CD14-positive monocyte (primary cell): ENCODE results near the gene PSMG4. TPM values are rescaled to one million over a fixed set of nuclear protein-coding genes. Genes with fewer than 3 reads are reported as not detected.

Experiments
- DNase-seq, 3 donors: peaks; one replicate each; pipeline ENCODE4 v3.0.0-alpha.2; 2011 to 2022
- H2AFZ ChIP-seq: 2 replicates; pipeline ENCODE4 v1.6.0; 2012; ENCODE audit warnings: mild to moderate bottlenecking, low read depth, low read length, inconsistent platforms; ENCODE audit not compliant: insufficient read depth, poor library complexity, severe bottlenecking
- H3K27ac ChIP-seq, 2 donors: 1 replicate in 1 of 2; 2 replicates in 1 of 2; pipeline ENCODE4 v1.5.1; 2012 to 2013; ENCODE audit warnings: low read length in 2 of 2, control low read depth in 1 of 2, inconsistent platforms in 1 of 2, low read depth in 1 of 2, mild to moderate bottlenecking in 1 of 2
- H3K27me3 ChIP-seq, 2 donors: one replicate each; pipeline versions ENCODE4 v1.6.0 to v1.6.1; 2011 to 2013; ENCODE audit warnings: low read length in 2 of 2; ENCODE audit not compliant: control insufficient read depth in 2 of 2, insufficient read depth in 2 of 2
- H3K36me3 ChIP-seq, 2 donors: replicated peaks in 1 of 2; 1 replicate in 1 of 2; 2 replicates in 1 of 2; pipeline versions ENCODE4 v1.5.1 to v1.6.1; 2012 to 2013; ENCODE audit warnings: low read length in 2 of 2, control low read depth in 1 of 2, inconsistent platforms in 1 of 2, mild to moderate bottlenecking in 1 of 2; ENCODE audit not compliant: insufficient read depth in 2 of 2, control insufficient read depth in 1 of 2
- H3K4me1 ChIP-seq, 2 donors: 1 replicate in 1 of 2; 2 replicates in 1 of 2; pipeline versions ENCODE4 v1.5.1 to v1.6.1; 2012 to 2013; ENCODE audit warnings: low read length in 2 of 2, control low read depth in 1 of 2, inconsistent platforms in 1 of 2, mild to moderate bottlenecking in 1 of 2, moderate library complexity in 1 of 2; ENCODE audit not compliant: insufficient read depth in 2 of 2, control insufficient read depth in 1 of 2
- H3K4me2 ChIP-seq: replicated peaks from 2 replicates; pipeline ENCODE3; 2012; ENCODE audit warnings: low read length, moderate library complexity, mild to moderate bottlenecking; ENCODE audit not compliant: poor library complexity, severe bottlenecking; ENCODE audit errors: extremely low read depth
- H3K4me3 ChIP-seq, 3 experiments: fragments of 200-600 bp in 1 of 3; sonication (generic) in 1 of 3; replicated peaks in 1 of 3; 1 replicate in 2 of 3; 2 replicates in 1 of 3; pipeline ENCODE4 v1.5.1; 2011 to 2013; ENCODE audit warnings: low read length in 3 of 3, mild to moderate bottlenecking in 3 of 3, control low read depth in 2 of 3, low read depth in 2 of 3, inconsistent platforms in 1 of 3, moderate library complexity in 1 of 3
- H3K79me2 ChIP-seq: 2 replicates; pipeline ENCODE4 v1.6.0; 2012; ENCODE audit warnings: mild to moderate bottlenecking, control low read depth, inconsistent platforms, low read length, moderate library complexity; ENCODE audit not compliant: insufficient read depth
- H3K9ac ChIP-seq: 2 replicates; pipeline ENCODE4 v1.6.0; 2017; ENCODE audit warnings: low read length, mild to moderate bottlenecking; ENCODE audit not compliant: insufficient read depth, poor library complexity, severe bottlenecking
- H3K9me3 ChIP-seq, 2 donors: replicated peaks in 1 of 2; 1 replicate in 1 of 2; 2 replicates in 1 of 2; pipeline versions ENCODE4 v1.5.1 to v1.6.1; 2012 to 2013; ENCODE audit warnings: low read length in 2 of 2, control low read depth in 1 of 2; ENCODE audit not compliant: control insufficient read depth in 1 of 2, insufficient read depth in 1 of 2
- H4K20me1 ChIP-seq: 2 replicates; pipeline ENCODE4 v1.6.0; 2012; ENCODE audit warnings: mild to moderate bottlenecking, low read length, control low read depth, moderate library complexity; ENCODE audit not compliant: insufficient read depth
- H3K27ac Mint-ChIP-seq, 7 donors: one replicate each; pipeline ENCODE4 v1.8.0; 2020; ENCODE audit warnings: mild to moderate bottlenecking in 7 of 7, mixed read lengths in 7 of 7, moderate library complexity in 6 of 7, inconsistent platforms in 2 of 7
- H3K27me3 Mint-ChIP-seq, 3 donors: one replicate each; pipeline ENCODE4 v1.8.0; 2021 to 2022; ENCODE audit warnings: low read depth in 3 of 3, mild to moderate bottlenecking in 3 of 3, mixed read lengths in 3 of 3, moderate library complexity in 3 of 3, inconsistent platforms in 1 of 3
- H3K36me3 Mint-ChIP-seq, 2 donors: one replicate each; pipeline ENCODE4 v1.8.0; 2020; ENCODE audit warnings: mixed read lengths in 2 of 2, inconsistent platforms in 1 of 2, mild to moderate bottlenecking in 1 of 2
- H3K4me1 Mint-ChIP-seq: one replicate; pipeline ENCODE4 v1.8.0; 2020; ENCODE audit warnings: mild to moderate bottlenecking, mixed read lengths
- H3K4me3 Mint-ChIP-seq, 2 donors: one replicate each; pipeline ENCODE4 v1.8.0; 2020; ENCODE audit warnings: mild to moderate bottlenecking in 2 of 2, mixed read lengths in 2 of 2, moderate library complexity in 1 of 2
- H3K9me3 Mint-ChIP-seq, 7 donors: one replicate each; pipeline ENCODE4 v1.8.0; 2020 to 2022; ENCODE audit warnings: mixed read lengths in 7 of 7, mild to moderate bottlenecking in 6 of 7, moderate library complexity in 6 of 7, inconsistent platforms in 2 of 7
- WGBS: methylation state at CpG from one replicate; pipeline ENCODE4 v1.1.5; 2013; ENCODE audit warnings: missing lambda C conversion rate; ENCODE audit not compliant: insufficient coverage; 5-methylcytosine and 5-hydroxymethylcytosine counted together
- intact Hi-C, 2 donors: fragments of 100-400 bp; cut with micrococcal nuclease; formaldehyde crosslinking; loops; one replicate each; pipeline versions ENCODE4 v1.15.0 to v1.15.1; 2023
- polyA plus RNA-seq, 3 donors: library from polyadenylated mRNA; depleted of rRNA in 1 of 3; unstranded in 2 of 3; stranded (reverse) in 1 of 3; fragments of 300-500 nt in 2 of 3; fragments of >200 nt in 1 of 3; fragmentation: Illumina TruSeq in 2 of 3; gene quantifications; 1 replicate in 2 of 3; 2 replicates in 1 of 3; pipeline ENCODE4 v1.2.3, GENCODE V29; 2012 to 2021
- TF ChIP-seq, protein P1 (sequence below): fragments of 200-600 bp; IDR thresholded peaks from one replicate; pipeline ENCODE4 v1.8.0; 2022; ENCODE audit warnings: antibody characterized with exemption, mild to moderate bottlenecking

The PSMG4 gene
- polyA plus RNA-seq, 3 donors, result 23.6 to 31.1 (median 27.9) TPM

DNA sequence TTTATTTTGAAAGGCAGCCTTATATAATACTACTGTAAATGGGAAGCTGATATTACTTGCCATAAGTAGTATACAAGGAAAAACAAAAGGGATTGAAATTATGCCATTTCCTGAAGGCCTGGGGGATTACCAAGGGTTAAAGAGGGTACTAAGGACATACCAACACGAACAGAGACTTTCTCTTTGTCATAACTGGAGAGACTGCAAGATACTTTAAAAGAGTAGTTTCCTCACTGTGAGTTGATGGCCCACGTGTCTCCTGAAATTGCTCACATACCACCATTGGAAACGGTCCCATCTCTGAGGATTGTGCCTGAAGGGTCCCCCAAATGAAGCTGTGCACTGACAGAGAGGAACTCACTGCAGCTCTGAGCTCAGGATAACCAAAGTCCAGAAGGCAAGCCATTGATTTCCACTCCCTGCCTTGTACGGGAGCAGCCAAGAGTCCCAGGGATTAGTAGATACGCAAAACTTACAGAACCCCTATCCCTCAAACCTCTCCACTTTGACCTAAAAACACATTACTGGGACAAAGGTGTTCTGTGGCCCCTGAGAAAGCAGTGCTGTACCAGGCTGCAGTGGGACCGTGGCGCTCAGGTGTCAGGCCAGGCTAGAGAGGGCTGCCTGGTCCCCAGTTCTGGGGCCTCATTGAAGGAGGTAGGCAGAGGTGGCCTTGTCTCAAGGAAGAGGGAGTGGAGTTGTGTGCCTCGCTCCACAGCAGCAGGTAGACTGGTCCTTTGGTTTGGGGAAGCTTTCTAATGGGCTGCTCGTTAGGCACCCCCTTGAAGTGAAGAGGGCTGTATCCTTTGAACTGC lies 15.2 kb downstream of the PSMG4 start:
- H3K27me3 Mint-ChIP-seq, result peaks cover 0 to 2% (median 2%) of the 10 kb centered on the region in 3 donors
- no peak overlapping the region for H3K4me2 ChIP-seq
- no peaks in the 10 kb centered on the region for H3K4me1 ChIP-seq
- peaks cover 39 to 41% of the 10 kb centered on the region in 2 donors for H3K36me3 Mint-ChIP-seq
- no peaks in the 10 kb centered on the region for H3K27me3 ChIP-seq
- H3K9me3 Mint-ChIP-seq, result no peaks in the 10 kb centered on the region
- no peaks in the 10 kb centered on the region for H3K4me1 Mint-ChIP-seq
- peaks cover 20% of the 10 kb centered on the region for H4K20me1 ChIP-seq
- no peak overlapping the region for H3K9ac ChIP-seq
- no peaks in the 10 kb centered on the region for H3K9me3 ChIP-seq
- peaks cover 35 to 43% of the 10 kb centered on the region in 2 donors for H3K36me3 ChIP-seq
- H3K27ac ChIP-seq, result no peak overlapping the region
- TF ChIP-seq, protein P1, sequence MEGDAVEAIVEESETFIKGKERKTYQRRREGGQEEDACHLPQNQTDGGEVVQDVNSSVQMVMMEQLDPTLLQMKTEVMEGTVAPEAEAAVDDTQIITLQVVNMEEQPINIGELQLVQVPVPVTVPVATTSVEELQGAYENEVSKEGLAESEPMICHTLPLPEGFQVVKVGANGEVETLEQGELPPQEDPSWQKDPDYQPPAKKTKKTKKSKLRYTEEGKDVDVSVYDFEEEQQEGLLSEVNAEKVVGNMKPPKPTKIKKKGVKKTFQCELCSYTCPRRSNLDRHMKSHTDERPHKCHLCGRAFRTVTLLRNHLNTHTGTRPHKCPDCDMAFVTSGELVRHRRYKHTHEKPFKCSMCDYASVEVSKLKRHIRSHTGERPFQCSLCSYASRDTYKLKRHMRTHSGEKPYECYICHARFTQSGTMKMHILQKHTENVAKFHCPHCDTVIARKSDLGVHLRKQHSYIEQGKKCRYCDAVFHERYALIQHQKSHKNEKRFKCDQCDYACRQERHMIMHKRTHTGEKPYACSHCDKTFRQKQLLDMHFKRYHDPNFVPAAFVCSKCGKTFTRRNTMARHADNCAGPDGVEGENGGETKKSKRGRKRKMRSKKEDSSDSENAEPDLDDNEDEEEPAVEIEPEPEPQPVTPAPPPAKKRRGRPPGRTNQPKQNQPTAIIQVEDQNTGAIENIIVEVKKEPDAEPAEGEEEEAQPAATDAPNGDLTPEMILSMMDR, result no peak
- DNase-seq, result no peak
- H3K4me3 ChIP-seq, result no peak overlapping the region
- no peak overlapping the region for H2AFZ ChIP-seq
- H3K79me2 ChIP-seq, result no peaks in the 10 kb centered on the region
- H3K27ac Mint-ChIP-seq, result peak overlapping the region in 1 of 7 donors; percentile 9
- no peak overlapping the region for H3K4me3 Mint-ChIP-seq
- WGBS, result 95% methylated on average over 6 of the region's 9 CpGs
- intact Hi-C loops, result loop anchor here in 1 of 2 donors (10.0 kb wide), 1 partner anchor 861 kb away; the partner anchor contains the start of gene ECI2

DNA sequence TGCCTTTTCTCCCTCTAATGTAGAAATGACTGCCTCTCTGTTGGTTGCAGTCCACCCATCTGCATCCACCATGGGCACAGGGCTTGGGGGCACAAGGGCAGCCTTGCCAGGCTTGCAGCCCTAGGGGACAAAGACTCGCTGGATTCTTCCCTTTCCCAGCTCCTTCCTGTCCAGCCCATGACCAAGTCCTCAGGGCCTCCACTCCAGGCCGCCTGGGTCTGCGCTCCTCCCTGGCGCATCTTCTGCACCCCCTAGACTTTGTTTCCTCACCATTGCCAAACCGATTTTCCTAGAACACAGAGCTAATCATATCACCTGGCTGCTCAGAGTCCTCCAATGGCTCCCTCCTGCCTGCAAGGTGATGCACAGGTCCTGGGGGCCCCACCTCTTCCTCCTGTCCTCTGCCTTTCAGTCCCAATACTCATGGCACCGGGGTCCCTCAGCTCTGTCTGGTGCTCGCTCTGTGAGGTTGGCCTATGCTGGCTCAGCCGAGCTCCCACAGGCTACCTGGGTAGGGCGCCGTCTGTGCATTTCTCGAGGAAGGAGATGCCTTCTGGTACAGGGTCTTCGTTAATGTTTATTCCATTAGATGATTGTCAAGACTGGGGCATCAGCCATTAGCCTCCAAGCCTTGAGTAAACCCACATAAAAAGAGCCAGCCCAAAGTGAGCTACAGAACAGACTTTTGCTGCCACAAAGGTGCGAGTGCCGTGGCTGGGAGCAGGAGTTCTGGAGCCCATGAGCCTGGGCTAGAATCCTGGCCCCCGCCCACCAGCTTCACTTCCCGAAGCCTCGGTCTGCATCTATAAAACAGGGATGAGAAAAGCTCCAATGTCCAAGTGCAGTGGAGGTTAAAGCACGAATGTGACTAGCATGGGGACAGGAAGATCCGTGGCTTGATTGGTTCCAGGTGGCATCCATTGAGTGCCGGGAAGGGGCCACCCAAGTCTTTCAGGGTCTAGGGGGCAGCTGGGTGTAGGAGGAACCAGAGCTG lies 17.7 kb downstream of the PSMG4 start:
- no peak overlapping the region for H3K27ac ChIP-seq
- H3K4me1 ChIP-seq, result no peaks in the 10 kb centered on the region
- peaks cover 13 to 18% of the 10 kb centered on the region in 2 donors for H3K36me3 ChIP-seq
- H3K27me3 ChIP-seq, result no peaks in the 10 kb centered on the region
- no peak for DNase-seq
- no peak overlapping the region for H3K4me2 ChIP-seq
- peaks cover 6% of the 10 kb centered on the region for H4K20me1 ChIP-seq
- TF ChIP-seq, protein P1, result no peak
- intact Hi-C loops, result loop anchor here (5.0 to 10.0 kb wide), 2 partner anchors 716 to 858 kb away; partner anchors contain the start of gene ECI2 (in 1 of the 2)
- WGBS, result 89% methylated on average over 20 of the region's 20 CpGs
- H3K9me3 Mint-ChIP-seq, result no peaks in the 10 kb centered on the region
- H3K27me3 Mint-ChIP-seq, result peaks cover 0 to 3% (median 2%) of the 10 kb centered on the region in 3 donors
- H3K36me3 Mint-ChIP-seq, result peaks cover 16 to 17% of the 10 kb centered on the region in 2 donors
- no peak overlapping the region for H3K4me3 Mint-ChIP-seq
- peaks cover 1% of the 10 kb centered on the region for H3K4me1 Mint-ChIP-seq
- H3K9me3 ChIP-seq, result no peaks in the 10 kb centered on the region
- no peak overlapping the region for H2AFZ ChIP-seq
- H3K4me3 ChIP-seq, result no peak overlapping the region
- peak overlapping the region in 1 of 7 donors; percentile 59 for H3K27ac Mint-ChIP-seq
- no peaks in the 10 kb centered on the region for H3K79me2 ChIP-seq
- H3K9ac ChIP-seq, result no peak overlapping the region
